ENCODE results near the gene RCOR1. TPM values are rescaled to one million over a fixed set of nuclear protein-coding genes. Genes with fewer than 3 reads are reported as not detected.

The RCOR1 gene
- total and polyA plus RNA-seq, 2 donors (not counting 1 experiment from before 2014, with no cell fraction given): 8.7 to 37.1 TPM

DNA sequence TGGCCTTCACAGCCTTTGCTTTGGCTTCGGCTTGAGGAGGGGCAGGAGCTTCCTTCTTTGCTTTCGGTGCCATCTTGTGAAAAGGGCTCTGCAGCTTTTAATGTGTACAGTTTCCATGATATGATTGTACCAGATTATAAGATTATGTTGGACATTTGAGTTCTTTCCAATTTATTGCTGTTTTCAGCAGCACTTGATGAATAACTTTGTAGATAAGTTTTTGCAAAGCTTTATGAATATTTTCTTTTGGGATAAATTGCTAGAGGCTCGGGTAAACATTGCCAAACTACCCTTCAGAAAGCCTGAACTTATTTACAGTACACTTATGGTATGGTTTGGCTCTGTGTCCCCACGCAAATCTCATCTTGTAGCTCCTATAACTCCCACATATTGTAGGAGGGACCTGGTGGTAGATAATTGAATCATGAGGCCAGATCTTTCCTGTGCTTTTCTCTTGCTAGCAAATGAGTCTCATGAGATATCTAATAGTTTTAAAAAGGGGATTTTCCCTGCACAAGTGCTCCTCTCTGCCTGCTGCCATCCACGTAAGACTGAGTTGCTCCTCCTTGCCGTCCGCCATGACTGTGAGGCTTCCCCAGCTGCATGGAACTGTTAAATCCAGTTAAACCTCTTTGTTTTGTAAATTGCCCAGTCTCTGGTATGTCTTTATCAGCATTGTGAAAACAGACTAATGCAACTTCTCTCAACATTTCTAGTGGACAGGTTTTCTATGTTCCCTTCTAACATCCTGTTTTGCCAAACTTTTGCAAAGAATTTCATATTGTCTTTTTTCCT lies 70.4 kb downstream of the RCOR1 start:
- H3K4me1 Mint-ChIP-seq: peaks cover 45% of the 10 kb centered on the region
- H3K9me3 ChIP-seq (ENCODE audit: control extremely low read depth in 1 of 3, control insufficient read depth in 2 of 3, insufficient read depth in 1 of 3, low read length in 2 of 3): no peaks in the 10 kb centered on the region
- TF ChIP-seq, protein P1, sequence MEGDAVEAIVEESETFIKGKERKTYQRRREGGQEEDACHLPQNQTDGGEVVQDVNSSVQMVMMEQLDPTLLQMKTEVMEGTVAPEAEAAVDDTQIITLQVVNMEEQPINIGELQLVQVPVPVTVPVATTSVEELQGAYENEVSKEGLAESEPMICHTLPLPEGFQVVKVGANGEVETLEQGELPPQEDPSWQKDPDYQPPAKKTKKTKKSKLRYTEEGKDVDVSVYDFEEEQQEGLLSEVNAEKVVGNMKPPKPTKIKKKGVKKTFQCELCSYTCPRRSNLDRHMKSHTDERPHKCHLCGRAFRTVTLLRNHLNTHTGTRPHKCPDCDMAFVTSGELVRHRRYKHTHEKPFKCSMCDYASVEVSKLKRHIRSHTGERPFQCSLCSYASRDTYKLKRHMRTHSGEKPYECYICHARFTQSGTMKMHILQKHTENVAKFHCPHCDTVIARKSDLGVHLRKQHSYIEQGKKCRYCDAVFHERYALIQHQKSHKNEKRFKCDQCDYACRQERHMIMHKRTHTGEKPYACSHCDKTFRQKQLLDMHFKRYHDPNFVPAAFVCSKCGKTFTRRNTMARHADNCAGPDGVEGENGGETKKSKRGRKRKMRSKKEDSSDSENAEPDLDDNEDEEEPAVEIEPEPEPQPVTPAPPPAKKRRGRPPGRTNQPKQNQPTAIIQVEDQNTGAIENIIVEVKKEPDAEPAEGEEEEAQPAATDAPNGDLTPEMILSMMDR (IDR thresholded peaks at IDR 0.05): no peak
- no peak for TF ChIP-seq EZH2 (IDR thresholded peaks at IDR 0.05; ENCODE audit: borderline replicate concordance, insufficient read depth, low read depth, low read length, poor library complexity, severe bottlenecking)
- no peak overlapping the region for H3K4me3 ChIP-seq (ENCODE audit: control extremely low read depth in 1 of 5, extremely low read depth in 1 of 5, insufficient read depth in 1 of 5, low read depth in 2 of 5, low read length in 4 of 5)
- ChIA-PET CTCF (interaction anchor here (0.8 to 1.2 kb wide), 2 partner anchors 7 to 24 kb away, joined by 3 read pairs; no protein-coding TSS in a partner anchor), POLR2A (no interaction called here)
- no peaks in the 10 kb centered on the region for H3K4me1 ChIP-seq (ENCODE audit: control insufficient read depth in 2 of 2, insufficient read depth in 2 of 2, low read length in 2 of 2)
- H3K27ac ChIP-seq (ENCODE audit: low read length in 2 of 2): no peak overlapping the region
- no peaks in the 10 kb centered on the region for H3K36me3 ChIP-seq (replicated peaks in 1 of 2; ENCODE audit: control extremely low read depth in 1 of 2, control insufficient read depth in 1 of 2, extremely low read depth in 1 of 2, insufficient read depth in 2 of 2, low read length in 1 of 2)
- no peak for ATAC-seq (ENCODE audit: low read depth)
- intact Hi-C loops (cut with micrococcal nuclease): no loop called here
- H3K79me2 ChIP-seq (ENCODE audit: control insufficient read depth, insufficient read depth, low read length): peaks cover 87% of the 10 kb centered on the region
- H3K4me2 ChIP-seq (replicated peaks; ENCODE audit: low read depth, low read length, poor library complexity, severe bottlenecking): no peak overlapping the region
- no peaks in the 10 kb centered on the region for H3K27me3 Mint-ChIP-seq
- 97% methylated on average over 3 of the region's 7 CpGs for whole genome bisulfite sequencing (ENCODE audit: insufficient coverage)
- no peaks in the 10 kb centered on the region for H3K9me3 Mint-ChIP-seq (ENCODE audit: insufficient read depth)
- DNase-seq: no peak
- H3K27ac Mint-ChIP-seq: no peak overlapping the region
- no peak overlapping the region for H3K4me3 Mint-ChIP-seq
- no peak overlapping the region for H2AFZ ChIP-seq (ENCODE audit: insufficient read depth, low read depth, low read length, poor library complexity, severe bottlenecking)
- no peaks in the 10 kb centered on the region for H3K27me3 ChIP-seq (replicated peaks in 1 of 4; ENCODE audit: control extremely low read depth in 1 of 4, control insufficient read depth in 3 of 4, insufficient read depth in 4 of 4, low read length in 3 of 4)
- H4K20me1 ChIP-seq (ENCODE audit: control insufficient read depth, insufficient read depth, low read length, poor library complexity, severe bottlenecking): peaks cover 79% of the 10 kb centered on the region
- H3K9ac ChIP-seq (ENCODE audit: low read length): no peak overlapping the region

DNA sequence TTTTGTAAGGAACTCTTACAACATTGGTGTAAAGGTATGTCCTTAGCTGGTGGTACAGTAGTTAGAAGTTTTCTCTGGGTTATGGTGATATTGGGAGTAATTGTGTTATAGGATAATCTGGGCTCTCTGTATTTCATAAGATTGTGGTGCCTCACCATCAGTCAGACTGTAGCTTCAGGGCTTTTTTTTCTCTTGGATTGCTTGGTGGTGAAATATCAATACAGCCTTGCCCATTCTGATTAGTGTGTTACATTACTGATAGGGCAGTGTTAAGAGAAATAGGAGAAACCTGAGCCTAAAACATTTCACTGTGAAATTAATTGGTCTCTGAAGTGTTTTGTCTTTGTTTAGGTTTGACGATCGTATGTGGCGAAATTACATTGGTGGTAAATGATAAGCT lies 71.0 kb downstream of the RCOR1 start:
- no peak overlapping the region for H3K4me3 ChIP-seq (ENCODE audit: control extremely low read depth in 1 of 5, extremely low read depth in 1 of 5, insufficient read depth in 1 of 5, low read depth in 2 of 5, low read length in 4 of 5)
- H3K27ac ChIP-seq (ENCODE audit: low read length in 2 of 2): no peak overlapping the region
- no peak overlapping the region for H3K27ac Mint-ChIP-seq
- no peak overlapping the region for H2AFZ ChIP-seq (ENCODE audit: insufficient read depth, low read depth, low read length, poor library complexity, severe bottlenecking)
- H3K4me1 ChIP-seq (ENCODE audit: control insufficient read depth in 2 of 2, insufficient read depth in 2 of 2, low read length in 2 of 2): no peaks in the 10 kb centered on the region
- no peaks in the 10 kb centered on the region for H3K9me3 ChIP-seq (ENCODE audit: control extremely low read depth in 1 of 3, control insufficient read depth in 2 of 3, insufficient read depth in 1 of 3, low read length in 2 of 3)
- TF ChIP-seq, protein P1 (IDR thresholded peaks at IDR 0.05): no peak
- TF ChIP-seq EZH2 (IDR thresholded peaks at IDR 0.05; ENCODE audit: borderline replicate concordance, insufficient read depth, low read depth, low read length, poor library complexity, severe bottlenecking): no peak
- H4K20me1 ChIP-seq (ENCODE audit: control insufficient read depth, insufficient read depth, low read length, poor library complexity, severe bottlenecking): peaks cover 73% of the 10 kb centered on the region
- H3K9ac ChIP-seq (ENCODE audit: low read length): no peak overlapping the region
- H3K4me3 Mint-ChIP-seq: no peak overlapping the region
- DNase-seq: no peak
- POLR2A ChIA-PET: no interaction called here
- H3K4me2 ChIP-seq (replicated peaks; ENCODE audit: low read depth, low read length, poor library complexity, severe bottlenecking): no peak overlapping the region
- H3K27me3 ChIP-seq (replicated peaks in 1 of 4; ENCODE audit: control extremely low read depth in 1 of 4, control insufficient read depth in 3 of 4, insufficient read depth in 4 of 4, low read length in 3 of 4): no peaks in the 10 kb centered on the region
- intact Hi-C loops (cut with micrococcal nuclease): no loop called here
- H3K4me1 Mint-ChIP-seq: peaks cover 46% of the 10 kb centered on the region
- H3K79me2 ChIP-seq (ENCODE audit: control insufficient read depth, insufficient read depth, low read length): peaks cover 81% of the 10 kb centered on the region
- 100% methylated on average over 3 of the region's 3 CpGs for WGBS (ENCODE audit: insufficient coverage)
- CTCF ChIA-PET: no interaction called here
- H3K27me3 Mint-ChIP-seq: no peaks in the 10 kb centered on the region
- H3K9me3 Mint-ChIP-seq (ENCODE audit: insufficient read depth): no peaks in the 10 kb centered on the region
- H3K36me3 ChIP-seq (replicated peaks in 1 of 2; ENCODE audit: control extremely low read depth in 1 of 2, control insufficient read depth in 1 of 2, extremely low read depth in 1 of 2, insufficient read depth in 2 of 2, low read length in 1 of 2): no peaks in the 10 kb centered on the region
- ATAC-seq (ENCODE audit: low read depth): no peak

Measured in B cell (primary cell).